Gastrocnemius medialis (tissue), 4 donors: ENCODE data around the gene TAS2R19. TPM values are rescaled to one million over a fixed set of nuclear protein-coding genes. Genes with fewer than 3 reads are reported as not detected.
A peak's percentile ranks its signal among the peaks of the same experiment; 100 is the strongest.

Source experiments
- ATAC-seq, 2 donors: fragments of 150-250 bp; one replicate each; pipeline ENCODE4 v1.9.1; 2016
- DNase-seq, 2 donors: peaks; one replicate each; pipeline ENCODE4 v3.0.0-alpha.2; 2019
- H3K27ac ChIP-seq, 4 donors: fragments of 200-600 bp; sonication (generic); 1 replicate in 1 of 4; 2 replicates in 3 of 4; pipeline ENCODE4 v1.5.1; 2016 to 2018; ENCODE audit warnings: mild to moderate bottlenecking in 2 of 4, moderate library complexity in 1 of 4
- H3K27me3 ChIP-seq, 3 donors: fragments of 200-600 bp; sonication (generic) in 2 of 3; 1 replicate in 1 of 3; 2 replicates in 2 of 3; pipeline versions ENCODE4 v1.5.1 to v1.6.0; 2016 to 2019; ENCODE audit warnings: mild to moderate bottlenecking in 1 of 3, moderate library complexity in 1 of 3
- H3K36me3 ChIP-seq, 2 donors: fragments of 200-600 bp; sonication (generic) in 1 of 2; one replicate each; pipeline ENCODE4 v1.5.1; 2017 to 2018
- H3K4me1 ChIP-seq, 2 donors: fragments of 200-600 bp; sonication (generic) in 1 of 2; one replicate each; pipeline ENCODE4 v1.5.1; 2016 to 2017; ENCODE audit warnings: mild to moderate bottlenecking in 2 of 2
- H3K4me3 ChIP-seq, 4 donors: fragments of 200-600 bp; sonication (generic) in 3 of 4; 1 replicate in 1 of 4; 2 replicates in 3 of 4; pipeline ENCODE4 v1.5.1; 2016 to 2019; ENCODE audit warnings: mild to moderate bottlenecking in 2 of 4
- H3K9me3 ChIP-seq, 3 donors: fragments of 200-600 bp; sonication (generic) in 2 of 3; 1 replicate in 1 of 3; 2 replicates in 2 of 3; pipeline ENCODE4 v1.5.1; 2016 to 2019
- POLR2A ChIP-seq, 2 donors: fragments of 450-650 bp; IDR thresholded peaks; one replicate each; pipeline ENCODE4 v1.6.1; 2017; ENCODE audit warnings: antibody characterized with exemption in 2 of 2, mild to moderate bottlenecking in 2 of 2, moderate library complexity in 2 of 2
- in situ Hi-C, 4 donors: fragments of 200-750 bp; cut with MboI; loops; one replicate each; pipeline versions ENCODE4 v1.15.0 to v1.8.0; 2017; ENCODE audit warnings: low sequenced_read_pairs in 4 of 4
- intact Hi-C: fragments of 100-400 bp; cut with DNase I; formaldehyde crosslinking; loops from one replicate; pipeline ENCODE4 v1.15.1; 2023; ENCODE audit warnings: low total_unique reads
- total RNA-seq, 4 donors: library from RNA; depleted of rRNA; stranded (reverse); fragments of >200 nt; gene quantifications; one replicate each; pipeline versions ENCODE4 v1.1.0 to v1.2.3, GENCODE V29; 2016
- TF ChIP-seq, protein P1 (sequence below), 5 experiments: fragments of 450-650 bp in 3 of 5; fragments of 200-600 bp in 2 of 5; sonication (generic) in 2 of 5; IDR thresholded peaks in 4 of 5; conservative IDR thresholded peaks in 1 of 5; 1 replicate in 4 of 5; 2 replicates in 1 of 5; pipeline ENCODE4 v1.5.1; 2016 to 2019; ENCODE audit warnings: antibody characterized with exemption in 5 of 5, mild to moderate bottlenecking in 3 of 5, moderate library complexity in 3 of 5

Gene TAS2R19, protein sequence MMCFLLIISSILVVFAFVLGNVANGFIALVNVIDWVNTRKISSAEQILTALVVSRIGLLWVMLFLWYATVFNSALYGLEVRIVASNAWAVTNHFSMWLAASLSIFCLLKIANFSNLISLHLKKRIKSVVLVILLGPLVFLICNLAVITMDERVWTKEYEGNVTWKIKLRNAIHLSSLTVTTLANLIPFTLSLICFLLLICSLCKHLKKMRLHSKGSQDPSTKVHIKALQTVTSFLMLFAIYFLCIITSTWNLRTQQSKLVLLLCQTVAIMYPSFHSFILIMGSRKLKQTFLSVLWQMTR
- 1 to 10 TPM in 1 of 4 donors, not detected in 3; 2.5 TPM for total RNA-seq

DNA sequence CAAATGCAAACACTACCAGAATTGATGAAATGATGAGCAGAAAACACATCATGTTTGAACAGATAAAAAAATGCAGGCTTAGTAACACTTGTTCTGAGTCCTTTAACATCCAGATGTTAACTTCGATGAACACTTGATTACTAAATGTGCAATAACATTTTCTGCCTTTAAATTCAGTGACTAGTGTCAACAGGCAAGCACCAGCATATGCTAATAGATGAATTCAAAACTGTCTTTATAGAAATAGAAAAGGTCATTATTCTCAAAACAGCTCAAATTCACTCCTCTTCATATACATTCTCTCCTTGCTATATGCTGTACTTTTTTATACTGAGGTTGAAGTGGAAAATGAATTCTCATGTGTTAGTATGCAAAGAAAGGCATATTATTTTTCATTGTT is at the start of gene TAS2R19:
Gene TAS2R19, minus strand, starts transcription at position 101 of the 400 bp plus-strand sequence. Its CDS starts 49 bp downstream, at position 52.
- Histone ChIP-seq H3K27ac (no peak within 1 kb of the TSS), H3K4me1 (no peaks in the 10 kb centered on the region), H3K4me3 (no peak within 1 kb of the TSS), H3K27me3 (no peaks in the 10 kb centered on the region), H3K36me3 (no peaks in the 10 kb centered on the region), H3K9me3 (no peaks in the 10 kb centered on the region)
- in situ Hi-C loops (no loop called here), intact Hi-C loops (no loop called here)
- ATAC-seq (no peak), DNase-seq (no peak)
- TF ChIP-seq, protein P1, sequence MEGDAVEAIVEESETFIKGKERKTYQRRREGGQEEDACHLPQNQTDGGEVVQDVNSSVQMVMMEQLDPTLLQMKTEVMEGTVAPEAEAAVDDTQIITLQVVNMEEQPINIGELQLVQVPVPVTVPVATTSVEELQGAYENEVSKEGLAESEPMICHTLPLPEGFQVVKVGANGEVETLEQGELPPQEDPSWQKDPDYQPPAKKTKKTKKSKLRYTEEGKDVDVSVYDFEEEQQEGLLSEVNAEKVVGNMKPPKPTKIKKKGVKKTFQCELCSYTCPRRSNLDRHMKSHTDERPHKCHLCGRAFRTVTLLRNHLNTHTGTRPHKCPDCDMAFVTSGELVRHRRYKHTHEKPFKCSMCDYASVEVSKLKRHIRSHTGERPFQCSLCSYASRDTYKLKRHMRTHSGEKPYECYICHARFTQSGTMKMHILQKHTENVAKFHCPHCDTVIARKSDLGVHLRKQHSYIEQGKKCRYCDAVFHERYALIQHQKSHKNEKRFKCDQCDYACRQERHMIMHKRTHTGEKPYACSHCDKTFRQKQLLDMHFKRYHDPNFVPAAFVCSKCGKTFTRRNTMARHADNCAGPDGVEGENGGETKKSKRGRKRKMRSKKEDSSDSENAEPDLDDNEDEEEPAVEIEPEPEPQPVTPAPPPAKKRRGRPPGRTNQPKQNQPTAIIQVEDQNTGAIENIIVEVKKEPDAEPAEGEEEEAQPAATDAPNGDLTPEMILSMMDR (IDR thresholded peaks at IDR 0.05 in 4 of 5, conservative IDR thresholded peaks at IDR 0.05 in 1 of 5): no peak
- no peak for TF ChIP-seq POLR2A (IDR thresholded peaks at IDR 0.05)

DNA sequence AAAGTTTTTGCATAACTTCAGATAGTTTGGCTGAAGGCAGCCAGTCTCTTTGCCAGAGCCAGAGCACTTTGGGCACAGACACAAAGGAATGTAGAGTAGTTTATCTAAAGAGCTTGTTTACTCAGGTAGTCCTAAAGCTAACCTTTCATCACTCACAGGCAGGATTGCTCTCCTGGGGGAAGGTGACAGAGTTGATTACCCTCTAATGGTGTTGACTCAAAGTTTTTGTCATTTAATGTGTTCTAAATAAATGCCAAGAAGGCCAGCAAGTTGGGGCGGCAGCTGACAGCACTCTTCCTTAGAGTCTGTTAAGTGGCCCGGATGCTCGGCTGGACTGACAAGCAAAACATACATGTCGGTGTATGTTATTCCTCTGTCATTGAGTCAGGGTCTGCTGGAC is 49.0 kb upstream of the TAS2R19 start:
- H3K4me1 ChIP-seq: peaks cover 0 to 13% of the 10 kb centered on the region in 2 donors
- in situ Hi-C loops (no loop called here), intact Hi-C loops (loop anchor here (5.0 kb wide), 1 partner anchor 54 kb away; no protein-coding TSS in a partner anchor)
- no peak overlapping the region for H3K27ac ChIP-seq
- no peaks in the 10 kb centered on the region for H3K9me3 ChIP-seq
- H3K4me3 ChIP-seq: no peak overlapping the region
- ATAC-seq: no peak
- no peak for TF ChIP-seq POLR2A (IDR thresholded peaks at IDR 0.05)
- TF ChIP-seq, protein P1 (IDR thresholded peaks at IDR 0.05 in 4 of 5, conservative IDR thresholded peaks at IDR 0.05 in 1 of 5): no peak
- H3K27me3 ChIP-seq: no peaks in the 10 kb centered on the region
- DNase-seq: no peak
- no peaks in the 10 kb centered on the region for H3K36me3 ChIP-seq

DNA sequence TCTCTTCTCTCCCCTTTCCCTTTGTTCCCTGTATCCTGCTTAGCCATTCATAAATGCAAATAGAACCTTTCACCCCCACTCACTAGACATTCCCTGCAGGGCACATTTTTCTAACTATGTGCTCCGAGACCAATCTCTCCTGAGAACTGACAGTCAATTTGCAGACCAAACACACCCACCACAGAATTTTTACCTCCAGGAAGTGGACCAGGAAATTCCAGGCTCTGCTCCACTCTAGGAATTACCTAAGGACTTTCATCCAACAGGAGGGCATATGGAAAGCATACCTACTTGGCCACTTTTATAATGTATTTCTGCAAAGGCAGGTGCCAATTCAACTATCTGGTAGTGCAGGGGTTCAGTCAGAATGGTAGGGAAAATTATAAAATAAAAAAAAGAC is 48.6 kb upstream of the TAS2R19 start:
- Histone ChIP-seq H3K27me3 (no peaks in the 10 kb centered on the region), H3K4me1 (peaks cover 0 to 13% of the 10 kb centered on the region in 2 donors), H3K27ac (no peak overlapping the region), H3K4me3 (no peak overlapping the region), H3K36me3 (no peaks in the 10 kb centered on the region), H3K9me3 (no peaks in the 10 kb centered on the region)
- intact Hi-C loops (loop anchor here (5.0 kb wide), 1 partner anchor 54 kb away; no protein-coding TSS in a partner anchor), in situ Hi-C loops (no loop called here)
- TF ChIP-seq, protein P1 (IDR thresholded peaks at IDR 0.05 in 4 of 5, conservative IDR thresholded peaks at IDR 0.05 in 1 of 5): no peak
- TF ChIP-seq POLR2A (IDR thresholded peaks at IDR 0.05): no peak
- no peak for ATAC-seq
- no peak for DNase-seq

DNA sequence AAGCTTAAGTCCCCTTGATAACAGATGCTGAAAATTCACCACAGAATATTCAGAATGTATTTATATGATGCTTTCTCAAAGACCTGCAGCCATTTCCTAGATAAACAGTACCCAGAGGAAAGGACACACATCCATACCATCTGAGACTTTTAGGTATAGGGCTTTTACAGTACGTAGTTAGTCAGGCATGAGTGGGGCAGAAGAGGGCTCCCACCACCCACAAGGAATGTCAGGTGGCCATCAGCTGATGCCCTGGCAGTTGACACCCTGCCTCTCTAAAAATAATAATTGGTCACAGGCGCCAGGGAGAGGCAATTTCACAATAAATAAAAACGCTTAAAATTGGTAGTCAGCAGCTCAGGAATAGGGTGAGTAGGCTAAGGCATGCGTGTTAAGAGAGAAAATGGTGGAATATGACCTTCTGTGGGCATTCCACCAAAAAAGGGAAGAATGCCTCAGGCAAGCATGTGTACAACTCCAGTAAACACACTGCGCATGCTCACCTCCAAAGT is 47.5 kb upstream of the TAS2R19 start:
- Histone ChIP-seq H3K36me3 (no peaks in the 10 kb centered on the region), H3K27ac (no peak overlapping the region), H3K4me3 (no peak overlapping the region), H3K9me3 (no peaks in the 10 kb centered on the region), H3K27me3 (no peaks in the 10 kb centered on the region), H3K4me1 (peaks cover 0 to 13% of the 10 kb centered on the region in 2 donors)
- peak in 1 of 2 donors; percentile 45 for ATAC-seq
- TF ChIP-seq, protein P1 (IDR thresholded peaks at IDR 0.05 in 4 of 5, conservative IDR thresholded peaks at IDR 0.05 in 1 of 5): no peak
- no peak for TF ChIP-seq POLR2A (IDR thresholded peaks at IDR 0.05)
- DNase-seq: no peak
- in situ Hi-C loops (no loop called here), intact Hi-C loops (loop anchor here (5.0 kb wide), 1 partner anchor 53 kb away; no protein-coding TSS in a partner anchor)
